DND-41 (cell line): ENCODE data around the gene GPHN.

ENCODE experiments used
- ATAC-seq: fragments of 200-7000 bp; cut with Tn5 transposase; 3 replicates; pipeline ENCODE4 v1.9.1; 2021; ENCODE audit warnings: low read depth; ENCODE audit not compliant: insufficient read depth
- DNase-seq: peaks from one replicate; pipeline ENCODE4 v3.0.0-alpha.2; 2020
- H2AFZ ChIP-seq: 2 replicates; pipeline ENCODE4 v1.6.0; 2012; ENCODE audit warnings: low read depth, low read length
- H3K27ac ChIP-seq: 2 replicates; pipeline ENCODE4 v1.5.1; 2012; ENCODE audit warnings: low read length, inconsistent platforms
- H3K27me3 ChIP-seq: fragments of 200-600 bp; sonication (generic); 2 replicates; pipeline ENCODE4 v1.6.0; 2012; ENCODE audit warnings: low read length, mild to moderate bottlenecking, inconsistent platforms; ENCODE audit not compliant: insufficient read depth, poor library complexity
- H3K36me3 ChIP-seq: 2 replicates; pipeline ENCODE4 v1.5.1; 2012; ENCODE audit warnings: low read length, inconsistent platforms; ENCODE audit not compliant: insufficient read depth
- H3K4me1 ChIP-seq: 2 replicates; pipeline ENCODE4 v1.5.1; 2012; ENCODE audit warnings: mild to moderate bottlenecking, low read length; ENCODE audit not compliant: insufficient read depth
- H3K4me2 ChIP-seq: 2 replicates; pipeline ENCODE4 v1.6.0; 2012; ENCODE audit warnings: mild to moderate bottlenecking, moderate library complexity, low read length, inconsistent platforms; ENCODE audit not compliant: insufficient read depth
- H3K4me3 ChIP-seq, 2 experiments: fragments of 200-600 bp in 1 of 2; shearing (Covaris generic) in 1 of 2; 2 replicates each; pipeline ENCODE4 v1.5.1; 2012 to 2016; ENCODE audit warnings: inconsistent platforms in 2 of 2, low read length in 2 of 2, mild to moderate bottlenecking in 2 of 2, low read depth in 1 of 2, moderate library complexity in 1 of 2
- H3K79me2 ChIP-seq: 2 replicates; pipeline ENCODE4 v1.6.0; 2012; ENCODE audit warnings: low read length, inconsistent platforms; ENCODE audit not compliant: insufficient read depth
- H3K9ac ChIP-seq: 2 replicates; pipeline ENCODE4 v1.6.0; 2012; ENCODE audit warnings: low read depth, mild to moderate bottlenecking, inconsistent platforms, low read length, moderate library complexity
- H3K9me3 ChIP-seq: 2 replicates; pipeline ENCODE4 v1.5.1; 2012; ENCODE audit warnings: low read length, moderate library complexity, mild to moderate bottlenecking, inconsistent platforms; ENCODE audit not compliant: insufficient read depth, severe bottlenecking
- H4K20me1 ChIP-seq: 2 replicates; pipeline ENCODE4 v1.6.0; 2012; ENCODE audit warnings: low read length; ENCODE audit not compliant: insufficient read depth
- CTCF ChIP-seq: IDR thresholded peaks from 2 replicates; pipeline ENCODE4 v1.5.1; 2012; ENCODE audit warnings: borderline replicate concordance, low read length, moderate library complexity, mild to moderate bottlenecking; ENCODE audit not compliant: poor library complexity, severe bottlenecking; ENCODE audit errors: extremely low read depth
- EZH2 ChIP-seq: IDR thresholded peaks from 3 replicates; pipeline ENCODE4 v1.6.1; 2012; ENCODE audit warnings: borderline replicate concordance, low read depth, mild to moderate bottlenecking, moderate library complexity, low read length, inconsistent platforms; ENCODE audit not compliant: severe bottlenecking

The GPHN gene

GRCh38 chr14:67191768-67192290 lies 683.9 kb downstream of the GPHN start:
- H4K20me1 ChIP-seq: no peaks in the 10 kb centered on the region
- H3K9ac ChIP-seq: no peak overlapping the region
- H3K9me3 ChIP-seq: no peaks in the 10 kb centered on the region
- no peaks in the 10 kb centered on the region for H3K79me2 ChIP-seq
- H3K36me3 ChIP-seq: no peaks in the 10 kb centered on the region
- H3K27me3 ChIP-seq: no peaks in the 10 kb centered on the region
- no peak for DNase-seq
- H3K4me1 ChIP-seq: peaks cover 8% of the 10 kb centered on the region
- no peak overlapping the region for H3K4me3 ChIP-seq
- ATAC-seq: no peak
- TF ChIP-seq EZH2 (no peak), CTCF (no peak)
- H3K4me2 ChIP-seq: no peak overlapping the region
- no peak overlapping the region for H2AFZ ChIP-seq
- H3K27ac ChIP-seq: no peak overlapping the region

- DNase-seq: no peak
- Histone ChIP-seq H3K27ac (no peak overlapping the region), H2AFZ (no peak overlapping the region), H3K36me3 (no peaks in the 10 kb centered on the region), H3K4me1 (peaks cover 2% of the 10 kb centered on the region; the same call in 1 of the 2 replicates), H4K20me1 (no peaks in the 10 kb centered on the region), H3K4me2 (no peak overlapping the region), H3K9me3 (no peaks in the 10 kb centered on the region), H3K79me2 (no peaks in the 10 kb centered on the region), H3K9ac (no peak overlapping the region), H3K4me3 (no peak overlapping the region), H3K27me3 (no peaks in the 10 kb centered on the region)
- TF ChIP-seq EZH2 (no peak), CTCF (no peak)
- no peak for ATAC-seq
Observed at GRCh38 chr14:67192366-67192765, 684.4 kb downstream of the GPHN start.

- Histone ChIP-seq H2AFZ (no peak overlapping the region), H3K27ac (no peak overlapping the region)
- TF ChIP-seq CTCF (no peak), EZH2 (no peak)
Observed at GRCh38 chr14:67195279-67195678, 687.3 kb downstream of the GPHN start.

DNA sequence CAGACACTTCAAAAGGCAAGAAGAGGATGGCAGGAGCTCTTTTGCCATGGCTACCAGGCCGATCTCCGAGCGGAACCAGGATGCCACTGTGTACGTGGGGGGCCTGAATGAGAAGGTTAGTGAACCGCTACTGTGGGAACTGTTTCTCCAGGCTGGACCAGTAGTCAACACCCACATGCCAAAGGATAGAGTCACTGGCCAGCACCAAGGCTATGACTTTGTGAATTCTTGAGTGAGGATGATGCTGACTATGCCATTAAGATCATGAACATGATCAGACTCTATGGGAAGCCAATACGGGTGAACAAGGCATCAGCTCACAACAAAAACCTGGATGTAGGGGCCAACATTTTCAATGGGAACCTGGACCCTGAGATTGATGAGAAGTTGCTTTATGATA lies 691.1 kb downstream of the GPHN start:
- no peaks in the 10 kb centered on the region for H3K4me1 ChIP-seq
- no peaks in the 10 kb centered on the region for H3K79me2 ChIP-seq
- TF ChIP-seq CTCF (no peak), EZH2 (no peak)
- H3K36me3 ChIP-seq: no peaks in the 10 kb centered on the region
- H4K20me1 ChIP-seq: no peaks in the 10 kb centered on the region
- ATAC-seq: no peak
- no peak overlapping the region for H3K9ac ChIP-seq
- no peaks in the 10 kb centered on the region for H3K27me3 ChIP-seq
- no peak for DNase-seq
- no peak overlapping the region for H3K4me3 ChIP-seq
- H3K4me2 ChIP-seq: no peak overlapping the region
- H3K27ac ChIP-seq: no peak overlapping the region
- H3K9me3 ChIP-seq: no peaks in the 10 kb centered on the region
- H2AFZ ChIP-seq: no peak overlapping the region

More at GRCh38 chr14:67195279-67195678, 687.3 kb downstream of the GPHN start:
- H3K79me2 ChIP-seq: no peaks in the 10 kb centered on the region
- no peak for DNase-seq
- no peak for ATAC-seq
- H3K4me1 ChIP-seq: no peaks in the 10 kb centered on the region
- H3K9me3 ChIP-seq: no peaks in the 10 kb centered on the region
- H3K27me3 ChIP-seq: no peaks in the 10 kb centered on the region
- H3K36me3 ChIP-seq: no peaks in the 10 kb centered on the region
- H4K20me1 ChIP-seq: no peaks in the 10 kb centered on the region
- no peak overlapping the region for H3K4me3 ChIP-seq
- no peak overlapping the region for H3K9ac ChIP-seq
- no peak overlapping the region for H3K4me2 ChIP-seq
